ENCODE data around the gene HERPUD2.
"Not testable (repeated sequence)": the region's sequence is repeated elsewhere in the genome, so short reads cannot be mapped to it uniquely, and the experiment has no call there.

The HERPUD2 gene

DNA sequence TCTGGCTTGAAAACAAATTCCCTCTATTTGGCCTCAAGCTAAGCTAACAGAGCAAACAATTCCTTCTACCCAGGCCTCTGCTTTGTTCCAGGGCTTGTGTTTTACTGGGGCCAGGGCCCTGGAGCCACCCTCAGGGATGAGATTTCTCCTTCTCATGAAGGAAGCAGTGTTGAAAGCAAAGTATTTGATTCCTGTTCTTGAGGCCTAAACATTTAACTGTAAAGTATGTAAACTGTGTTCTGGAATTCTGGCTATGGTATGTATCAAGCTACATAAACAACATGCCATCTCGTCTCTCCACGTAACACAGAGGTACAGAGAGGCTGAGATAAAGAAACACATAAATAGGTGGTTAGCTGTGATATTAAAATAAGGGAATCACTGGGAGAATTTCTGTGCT, 81.8 kb downstream of the HERPUD2 start:
- DNase-seq (ENCODE audit: low read depth, low spot score), result no peak

DNA sequence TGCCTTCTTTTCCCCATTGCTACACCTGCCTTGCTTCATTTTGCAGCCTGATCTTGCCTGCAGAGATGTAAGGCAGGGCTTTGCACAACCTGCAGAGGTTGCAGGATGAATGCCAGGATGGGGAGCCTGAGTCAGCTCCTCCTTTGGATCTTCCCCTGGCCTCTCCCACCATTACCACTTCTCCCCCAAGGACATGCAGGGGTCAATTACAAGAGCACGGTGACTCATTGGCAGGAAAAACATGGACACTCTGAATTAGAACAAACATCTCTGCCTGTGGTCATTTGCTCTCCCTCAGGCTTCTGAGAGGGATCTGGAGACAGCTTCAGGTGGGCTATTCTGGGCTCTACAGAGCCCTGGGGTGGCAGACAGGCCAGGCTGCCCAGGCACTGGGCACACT, 89.2 kb downstream of the HERPUD2 start:
- DNase-seq (ENCODE audit: low read depth, low spot score), result peak; percentile 43

DNA sequence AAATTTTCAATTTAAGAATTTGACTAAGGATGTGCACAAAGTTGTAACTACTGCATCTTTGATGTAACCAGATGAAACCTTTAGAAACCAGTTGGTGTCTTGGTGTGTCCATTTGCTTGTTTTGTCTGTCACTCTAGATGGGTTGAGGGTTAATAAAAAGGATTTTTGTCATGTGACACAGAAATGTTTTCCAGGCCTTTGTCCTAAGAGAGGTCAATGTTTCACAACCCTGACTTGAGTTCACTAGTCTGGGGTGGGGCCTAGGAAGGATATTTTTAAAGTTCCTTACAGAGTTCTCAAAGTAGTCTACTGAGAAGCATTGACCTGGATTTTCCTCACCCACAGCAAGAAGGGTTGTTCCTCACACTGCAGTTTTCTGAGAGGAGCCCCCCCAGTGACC, 90.3 kb downstream of the HERPUD2 start:
- DNase-seq (ENCODE audit: low read depth, low spot score), result no peak

DNA sequence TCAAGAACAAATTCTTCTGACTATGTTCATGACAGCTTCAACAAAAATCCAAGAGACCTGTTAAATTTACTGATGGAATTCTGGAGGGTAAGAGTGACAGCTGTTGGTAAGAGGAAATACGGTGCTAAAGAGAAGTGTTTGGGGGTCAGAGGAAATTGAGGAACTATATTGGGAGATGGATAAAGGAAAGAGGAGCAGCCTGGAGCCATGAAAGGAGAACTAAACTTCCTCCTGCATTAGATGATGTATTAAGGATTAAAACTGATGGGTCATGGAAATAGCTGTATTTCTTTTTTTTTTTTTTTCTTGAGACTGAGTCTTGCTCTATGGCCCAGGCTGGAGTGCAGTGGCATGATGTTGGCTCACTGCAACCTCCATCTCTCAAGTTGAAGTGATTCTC, 95.3 kb downstream of the HERPUD2 start:
- no peak for DNase-seq (ENCODE audit: low read depth, low spot score)

DNA sequence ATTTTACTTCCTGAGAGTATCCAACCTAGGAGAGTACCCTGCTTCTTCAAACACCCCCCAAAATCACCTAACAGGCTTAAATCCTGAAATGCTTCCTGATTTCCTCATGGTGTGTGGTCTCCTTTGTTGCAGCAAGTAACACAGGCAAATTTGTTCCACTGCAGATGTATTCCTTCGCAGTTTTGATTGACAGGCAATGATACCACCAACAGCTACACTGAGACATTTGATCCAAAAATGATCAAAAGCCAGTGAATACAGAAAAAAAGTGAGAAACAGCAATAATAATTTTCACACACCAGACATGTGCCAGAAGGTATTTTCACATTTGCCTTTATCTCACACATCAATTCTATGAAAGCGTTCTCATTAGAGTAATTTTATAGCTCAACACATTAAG, 95.9 kb downstream of the HERPUD2 start:
- no peak for DNase-seq (ENCODE audit: low read depth, low spot score)

DNA sequence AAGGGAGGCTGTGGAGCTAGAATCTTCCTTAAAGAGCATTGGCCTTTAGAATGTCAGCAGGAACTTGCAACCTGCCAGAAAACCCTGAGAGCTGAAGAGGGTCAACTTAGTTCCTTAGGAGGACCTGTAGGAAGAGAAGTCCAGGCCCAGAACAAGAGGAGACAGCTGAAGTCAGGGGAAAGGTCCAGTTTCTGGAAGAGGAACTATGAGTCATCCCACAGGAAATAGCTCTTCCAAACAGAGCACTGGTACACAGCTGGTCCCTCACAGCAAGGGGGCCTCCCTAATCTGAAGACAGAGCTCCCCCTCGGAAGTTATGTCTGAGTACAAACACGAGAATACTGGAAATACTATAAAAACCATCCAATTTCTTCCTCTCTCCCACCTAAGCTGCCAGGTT, 98.9 kb downstream of the HERPUD2 start:
- no peak for DNase-seq (ENCODE audit: low read depth, low spot score)

DNA sequence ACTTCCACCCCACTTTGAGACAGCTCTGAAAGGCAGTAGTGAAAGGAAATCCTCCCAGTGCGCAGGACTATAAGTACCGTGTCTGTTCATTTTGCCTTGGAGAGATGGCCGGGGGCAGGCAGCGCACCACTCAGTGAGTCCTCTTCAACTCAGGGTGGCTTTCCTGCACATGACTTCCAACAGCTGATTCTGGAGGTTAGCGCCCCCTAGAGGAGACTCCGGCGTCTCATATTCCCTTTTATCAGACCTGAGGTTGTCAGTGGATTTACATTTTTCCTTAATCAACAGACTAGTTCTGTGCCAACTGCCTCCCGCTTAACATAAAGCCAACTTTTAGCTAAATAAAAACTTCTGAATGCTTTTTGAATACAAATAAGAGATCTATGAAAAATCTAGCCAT, 101.0 kb downstream of the HERPUD2 start:
- no peak for DNase-seq (ENCODE audit: low read depth, low spot score)

DNA sequence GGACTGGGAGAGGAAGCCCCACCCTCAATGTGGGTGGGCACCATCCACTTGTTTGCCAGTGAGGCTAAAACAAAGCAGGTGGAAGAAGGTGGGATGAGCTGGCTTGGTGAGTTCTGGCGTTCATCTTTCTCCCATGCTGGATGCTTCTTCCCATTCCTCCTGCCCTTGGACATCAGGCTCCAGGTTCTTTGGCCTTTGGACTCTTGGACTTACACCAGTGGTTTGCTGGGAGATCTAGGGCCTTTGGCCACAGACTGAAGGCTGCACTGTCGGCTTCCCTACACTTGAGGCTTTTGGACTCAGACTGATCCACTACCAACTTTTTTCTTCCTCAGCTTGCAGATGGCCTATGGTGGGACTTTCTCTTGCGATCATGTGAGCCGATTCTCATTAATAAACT, 106.3 kb downstream of the HERPUD2 start:
- DNase-seq (ENCODE audit: low read depth, low spot score), result no peak

DNA sequence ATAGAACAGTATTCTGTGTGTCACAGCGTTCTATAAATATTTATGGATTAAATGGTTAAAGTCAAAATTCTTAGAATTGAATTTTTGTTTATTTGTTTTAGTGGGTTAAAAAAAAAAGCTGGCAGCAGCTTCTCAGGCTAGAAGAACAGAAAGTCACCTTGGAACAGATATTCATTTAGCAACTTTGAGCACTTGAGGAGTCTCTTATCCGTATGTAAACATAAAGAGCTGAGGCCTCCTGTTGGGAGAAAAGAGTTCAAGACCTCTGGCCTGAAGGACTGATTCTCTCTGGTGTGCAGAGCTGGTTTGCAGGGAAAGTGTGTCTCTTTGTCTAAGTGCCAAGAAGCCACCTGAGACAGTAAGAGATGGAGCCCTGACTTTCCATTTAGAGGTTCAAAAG, 109.9 kb downstream of the HERPUD2 start:
- DNase-seq (ENCODE audit: low read depth, low spot score), result no peak

DNA sequence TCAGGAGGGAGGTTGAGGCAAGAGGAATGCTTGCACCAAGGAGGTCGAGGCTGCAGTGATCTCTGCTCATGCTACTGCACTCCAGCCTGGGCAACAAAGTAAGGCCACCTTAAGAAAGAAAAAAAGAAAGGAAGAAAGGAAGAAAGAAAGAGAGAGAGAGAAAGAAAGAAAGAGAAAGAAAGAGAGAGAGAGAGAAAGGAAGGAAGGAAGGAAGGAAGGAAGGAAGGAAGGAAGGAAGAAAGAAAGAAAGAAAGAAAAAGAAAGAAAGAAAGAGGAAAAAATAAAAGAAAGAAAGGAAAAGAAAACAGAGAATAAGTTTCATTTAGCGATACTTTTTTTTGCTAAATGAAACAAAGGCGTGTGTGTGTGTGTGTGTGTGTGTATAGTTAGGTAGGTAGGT, 110.4 kb downstream of the HERPUD2 start:
- DNase-seq (ENCODE audit: low read depth, low spot score), result not testable (repeated sequence)

All from astrocyte of the hippocampus (primary cell).